PFSK-1 (cell line): ENCODE measurements around the gene F11.

Source experiments
- FOXP2 ChIP-seq: optimal IDR thresholded peaks from 2 replicates; pipeline ENCODE3; 2011; ENCODE audit warnings: borderline replicate concordance, control low read depth, inconsistent platforms; ENCODE audit not compliant: insufficient read depth; ENCODE audit errors: extremely low read length, extremely low read depth
- POLR2AphosphoS5 ChIP-seq: IDR thresholded peaks from 2 replicates; pipeline ENCODE4 v1.6.1; 2012; ENCODE audit warnings: low read depth, mild to moderate bottlenecking, control low read depth, low read length, moderate library complexity
- REST ChIP-seq, 2 experiments: IDR thresholded peaks; 2 replicates each; pipeline versions ENCODE4 v1.6.1 to v1.8.0; 2011 to 2012; ENCODE audit warnings: low read depth in 2 of 2, low read length in 2 of 2, control low read depth in 1 of 2, inconsistent platforms in 1 of 2, mild to moderate bottlenecking in 1 of 2, moderate library complexity in 1 of 2; ENCODE audit not compliant: insufficient read depth in 1 of 2
- SIN3A ChIP-seq: IDR thresholded peaks from 2 replicates; pipeline ENCODE4 v1.6.1; 2012; ENCODE audit warnings: mild to moderate bottlenecking, low read length, moderate library complexity, borderline replicate concordance; ENCODE audit not compliant: insufficient read depth
- TAF1 ChIP-seq: IDR thresholded peaks from 2 replicates; pipeline ENCODE4 v1.6.1; 2012; ENCODE audit warnings: low read length, control low read depth, borderline replicate concordance; ENCODE audit not compliant: insufficient read depth

F11 gene

GRCh38 chr4:186249785-186250754 lies 15.9 kb upstream of the F11 start:
- TF ChIP-seq SIN3A (no peak), POLR2AphosphoS5 (no peak), TAF1 (no peak), REST (IDR thresholded peaks at IDR 0.05; ENCODE audit: insufficient read depth in 1 of 2, low read depth in 2 of 2, low read length in 2 of 2) (no peak), FOXP2 (no peak)

- TF ChIP-seq REST (IDR thresholded peaks at IDR 0.05; ENCODE audit: insufficient read depth in 1 of 2, low read depth in 2 of 2, low read length in 2 of 2) (no peak), TAF1 (no peak), POLR2AphosphoS5 (no peak), FOXP2 (no peak), SIN3A (no peak)
Observed at GRCh38 chr4:186250760-186251159, 15.2 kb upstream of the F11 start.

- TF ChIP-seq SIN3A (no peak), REST (IDR thresholded peaks at IDR 0.05; ENCODE audit: insufficient read depth in 1 of 2, low read depth in 2 of 2, low read length in 2 of 2) (no peak), TAF1 (no peak)
Observed at GRCh38 chr4:186255122-186255521, 10.9 kb upstream of the F11 start.

- TF ChIP-seq FOXP2, result no peak
- no peak for TF ChIP-seq POLR2AphosphoS5
- no peak for TF ChIP-seq TAF1
- TF ChIP-seq SIN3A, result no peak
- no peak for TF ChIP-seq REST (IDR thresholded peaks at IDR 0.05; ENCODE audit: insufficient read depth in 1 of 2, low read depth in 2 of 2, low read length in 2 of 2)
Observed at GRCh38 chr4:186258216-186258811, 7.7 kb upstream of the F11 start.
